Hematopoietic multipotent progenitor cell treated with erythropoietin and hydrocortisone succinate and interleukin-3 and kit ligand, for 4 days (in vitro differentiated cells): ENCODE data around the gene TRPV3.
"Not testable (repeated sequence)": the region's sequence is repeated elsewhere in the genome, so short reads cannot be mapped to it uniquely, and the experiment has no call there.

Experiments used
- DNase-seq: peaks from one replicate; pipeline ENCODE4 v3.0.0-alpha.2; 2015

The TRPV3 gene

DNA sequence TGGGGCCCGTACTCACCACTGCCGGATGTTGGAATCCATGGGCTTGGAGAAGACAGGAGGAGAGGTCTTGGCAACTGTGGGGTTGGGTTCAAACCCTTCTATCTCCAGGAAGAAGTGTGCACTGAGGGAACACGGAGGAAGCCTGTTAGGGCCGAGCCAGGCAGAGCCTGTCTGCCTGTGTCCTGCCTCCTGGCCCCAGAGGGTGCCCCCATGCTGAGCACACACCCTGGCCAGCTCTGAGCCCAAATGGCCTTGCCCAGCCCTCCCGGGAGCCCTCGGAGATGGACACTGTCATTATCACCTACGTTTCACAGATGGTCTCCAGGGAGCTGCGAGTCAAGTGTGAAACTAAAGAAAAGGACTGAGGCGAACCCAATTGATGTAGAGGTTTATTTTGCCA, 12.5 kb downstream of the TRPV3 start:
- no peak for DNase-seq

DNA sequence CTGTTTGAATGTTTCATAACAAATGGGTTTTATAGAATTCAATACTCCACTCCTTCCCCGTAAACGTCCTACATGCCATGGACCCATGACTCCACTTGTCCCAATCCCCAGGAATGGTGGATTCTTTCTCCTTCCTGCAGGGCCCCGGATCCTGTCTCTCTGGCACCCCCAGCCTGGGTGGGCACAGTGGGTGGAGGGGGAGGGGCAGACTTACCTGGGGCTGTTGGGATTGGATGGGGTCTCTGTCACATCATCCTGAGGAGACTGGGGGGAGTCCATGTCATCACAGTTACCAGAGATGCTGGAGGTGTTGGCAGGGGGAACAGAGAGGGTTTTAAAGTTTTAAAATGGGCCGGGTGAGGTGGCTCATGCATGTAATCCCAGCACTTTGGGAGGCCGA, 13.2 kb downstream of the TRPV3 start:
- no peak for DNase-seq

DNA sequence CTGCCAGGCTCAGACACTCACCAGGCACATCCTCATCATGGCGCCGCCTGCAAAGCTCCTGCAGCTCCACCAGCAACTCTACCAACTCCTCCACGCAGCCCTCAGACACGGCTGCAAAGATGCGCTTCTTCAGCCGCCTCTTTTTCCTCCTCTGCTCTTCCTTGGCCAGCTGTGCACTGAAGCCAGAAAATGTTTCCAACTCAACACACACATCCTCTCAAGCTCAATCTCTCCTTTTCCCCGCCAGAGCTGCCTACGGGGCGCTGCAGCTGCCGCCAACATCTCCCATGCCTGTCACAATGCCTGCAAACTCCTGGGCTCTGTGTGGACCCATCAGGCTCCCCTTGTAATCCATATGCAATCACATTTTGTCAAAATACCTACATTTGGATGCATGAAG, 14.2 kb downstream of the TRPV3 start:
- DNase-seq: no peak

DNA sequence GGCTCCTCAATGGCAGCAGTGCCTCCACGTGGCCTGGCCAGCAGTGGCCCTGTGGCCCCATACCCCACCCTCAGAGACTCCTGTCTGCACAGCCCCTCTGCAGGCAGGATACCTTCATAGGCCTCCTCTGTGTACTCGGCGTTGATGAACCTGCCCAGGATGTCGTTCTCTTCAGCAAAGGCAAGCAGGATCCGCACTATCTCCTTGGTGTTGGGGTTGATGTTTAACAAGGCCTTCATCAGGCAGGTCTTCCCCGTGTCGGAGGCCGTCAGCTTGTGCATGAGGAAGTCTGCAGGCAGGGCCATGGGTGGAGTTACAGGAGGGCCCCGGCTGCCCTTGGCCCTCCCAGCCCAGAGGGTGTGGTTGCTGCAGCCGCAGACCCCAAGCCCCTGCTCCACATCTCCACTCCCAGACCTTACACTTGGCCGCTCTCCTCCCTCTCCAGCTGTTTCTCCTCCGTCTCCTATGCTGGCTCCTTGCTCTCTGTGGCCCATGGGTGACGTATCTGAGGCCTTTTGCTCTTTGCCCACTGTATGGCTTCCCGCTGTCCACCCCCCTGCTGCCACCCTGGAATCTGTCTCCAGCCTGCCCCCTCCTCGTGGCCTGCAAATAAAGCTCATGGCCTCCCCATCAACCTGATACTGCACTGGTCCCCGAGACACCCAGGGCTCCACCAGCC, 15.1 kb downstream of the TRPV3 start:
- no peak for DNase-seq

DNA sequence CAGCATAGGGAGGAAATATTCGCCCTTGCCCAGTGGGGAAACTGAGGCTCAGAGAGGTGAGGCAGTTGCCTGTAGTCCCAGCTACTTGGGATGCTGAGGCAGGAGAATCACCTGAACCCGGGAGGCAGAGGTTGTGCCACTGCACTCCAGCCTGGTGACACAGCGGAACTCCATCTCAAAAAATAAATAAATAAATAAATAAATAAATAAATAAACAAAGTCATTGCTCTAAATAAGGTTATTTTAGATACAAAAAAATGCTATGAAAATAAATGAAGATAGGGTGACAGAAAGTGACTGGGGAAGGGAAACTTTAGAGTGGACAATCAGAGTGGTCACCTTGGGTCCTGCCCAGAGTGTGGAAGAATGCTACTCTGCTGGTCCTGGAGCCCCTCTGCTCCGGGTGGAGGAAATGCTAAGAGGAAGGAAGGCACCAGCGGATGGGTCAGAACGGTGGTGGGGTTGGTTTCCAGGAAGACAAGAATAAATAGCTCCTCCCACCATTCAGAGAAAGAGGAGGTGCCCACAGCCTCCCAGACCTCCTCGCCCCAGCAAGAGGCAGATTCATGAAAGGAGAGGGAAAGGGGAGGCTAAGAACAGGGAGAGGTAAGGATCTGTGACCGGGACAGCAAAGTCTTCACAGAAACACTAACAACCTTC, 17.6 kb downstream of the TRPV3 start:
- no peak for DNase-seq

DNA sequence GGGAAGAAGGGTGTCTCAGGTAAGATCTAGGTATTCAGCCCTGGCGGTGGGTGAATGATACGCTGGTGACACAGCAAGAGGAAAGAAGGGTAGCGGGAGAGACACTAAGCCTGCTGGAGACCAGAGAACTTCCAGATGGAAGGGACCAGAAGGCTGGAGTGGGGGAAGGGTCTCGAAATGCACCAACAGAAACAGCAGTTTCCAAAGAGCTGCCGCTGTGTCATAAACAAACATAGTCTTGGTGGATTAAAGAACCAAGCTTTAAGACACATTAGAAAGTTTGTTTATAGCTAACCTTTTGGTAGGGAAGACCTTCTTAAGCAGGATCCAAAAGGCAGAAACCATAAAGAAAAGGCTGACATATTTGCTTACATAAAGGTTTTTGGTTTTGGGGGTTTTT, 20.9 kb downstream of the TRPV3 start:
- DNase-seq: no peak

DNA sequence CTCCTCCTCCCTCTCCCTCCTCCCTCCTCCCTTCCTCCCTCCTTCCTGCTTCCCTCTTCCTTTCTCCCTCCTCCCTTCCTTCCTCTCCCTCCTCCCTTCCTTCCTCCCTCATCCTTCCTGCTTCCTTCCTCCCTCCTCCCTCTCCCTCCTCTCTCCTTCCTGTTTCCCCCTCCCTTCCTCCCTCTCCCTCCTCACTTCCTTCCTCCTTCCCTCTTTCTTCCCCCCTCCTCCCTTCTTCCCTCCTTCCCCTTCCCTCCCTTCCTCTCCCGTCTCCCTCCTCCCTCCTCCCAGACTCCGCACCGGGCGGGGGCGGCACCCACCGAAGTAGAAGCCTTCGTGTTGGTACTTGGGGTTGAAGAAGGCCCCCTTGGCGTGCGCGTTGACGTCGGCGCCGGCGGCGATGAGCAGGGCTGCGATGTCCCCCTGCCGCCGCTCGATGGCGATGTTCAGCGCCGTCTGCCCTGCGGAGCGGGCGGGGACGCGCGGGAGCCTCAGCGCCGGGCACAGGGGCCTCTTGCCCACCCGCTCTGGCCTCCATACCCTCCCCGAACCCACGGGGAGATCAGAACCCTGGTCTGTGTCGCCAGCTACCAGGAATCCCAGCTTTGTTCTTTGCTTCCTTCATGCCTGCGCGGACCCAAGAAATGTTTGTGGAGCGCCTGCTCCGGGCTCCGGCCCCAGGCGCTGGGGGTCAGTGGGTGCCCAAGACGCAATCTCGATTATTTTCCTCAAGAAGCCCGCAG, 22.2 kb downstream of the TRPV3 start:
- DNase-seq: peak; percentile 84

DNA sequence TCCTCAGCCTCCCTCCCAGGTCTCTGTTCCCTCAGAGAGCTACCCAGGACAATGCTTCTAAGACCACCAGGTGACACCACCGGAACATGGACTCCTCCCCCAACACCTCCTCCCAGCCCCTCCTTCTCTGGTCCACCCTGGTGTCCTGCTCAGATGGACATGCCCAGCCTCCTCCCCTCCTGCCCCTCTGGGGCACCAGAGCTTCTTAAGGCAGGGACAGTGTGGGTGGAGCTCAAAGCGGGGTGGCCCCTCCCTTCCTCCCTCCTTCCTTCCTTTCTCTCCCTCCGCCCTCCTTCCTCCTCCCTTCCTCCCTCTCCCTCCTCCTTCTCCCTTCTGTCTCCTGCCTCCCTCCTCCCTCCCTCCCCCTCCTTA, 22.7 kb downstream of the TRPV3 start:
- peak; percentile 54 for DNase-seq

DNA sequence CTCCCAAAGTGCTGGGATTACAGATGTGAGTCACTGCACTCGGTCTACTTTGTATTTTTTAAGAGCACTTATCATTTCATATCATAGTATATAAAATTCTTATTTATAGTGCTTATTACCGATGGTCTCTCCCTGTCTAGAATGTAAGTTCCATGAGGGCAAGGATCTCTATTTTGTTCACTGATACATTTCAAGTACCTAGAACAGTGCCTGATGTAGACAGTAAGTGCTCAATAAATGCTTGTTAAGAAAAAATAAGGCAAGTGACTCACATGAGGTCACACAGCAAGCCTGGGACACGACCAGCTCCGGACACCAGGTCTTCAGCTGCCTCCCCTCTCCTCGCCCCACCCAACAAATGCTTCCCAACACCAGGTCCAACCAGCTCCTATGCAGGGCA, 23.9 kb downstream of the TRPV3 start:
- DNase-seq: no peak

DNA sequence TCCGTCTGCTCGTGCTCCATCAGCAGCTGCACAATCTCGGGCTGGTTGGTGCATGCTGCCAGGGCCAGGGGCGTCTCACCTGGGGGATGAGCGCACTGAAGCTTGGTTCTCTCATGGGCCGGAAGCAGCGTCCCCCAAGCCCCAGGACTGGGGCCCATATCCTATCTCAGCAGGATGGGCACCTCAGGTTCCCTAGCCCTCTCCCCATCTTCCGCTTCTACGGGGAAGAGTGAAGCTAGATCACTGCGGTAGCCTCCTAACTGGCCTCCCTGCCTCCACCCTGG, 24.8 kb downstream of the TRPV3 start:
- no peak for DNase-seq

DNA sequence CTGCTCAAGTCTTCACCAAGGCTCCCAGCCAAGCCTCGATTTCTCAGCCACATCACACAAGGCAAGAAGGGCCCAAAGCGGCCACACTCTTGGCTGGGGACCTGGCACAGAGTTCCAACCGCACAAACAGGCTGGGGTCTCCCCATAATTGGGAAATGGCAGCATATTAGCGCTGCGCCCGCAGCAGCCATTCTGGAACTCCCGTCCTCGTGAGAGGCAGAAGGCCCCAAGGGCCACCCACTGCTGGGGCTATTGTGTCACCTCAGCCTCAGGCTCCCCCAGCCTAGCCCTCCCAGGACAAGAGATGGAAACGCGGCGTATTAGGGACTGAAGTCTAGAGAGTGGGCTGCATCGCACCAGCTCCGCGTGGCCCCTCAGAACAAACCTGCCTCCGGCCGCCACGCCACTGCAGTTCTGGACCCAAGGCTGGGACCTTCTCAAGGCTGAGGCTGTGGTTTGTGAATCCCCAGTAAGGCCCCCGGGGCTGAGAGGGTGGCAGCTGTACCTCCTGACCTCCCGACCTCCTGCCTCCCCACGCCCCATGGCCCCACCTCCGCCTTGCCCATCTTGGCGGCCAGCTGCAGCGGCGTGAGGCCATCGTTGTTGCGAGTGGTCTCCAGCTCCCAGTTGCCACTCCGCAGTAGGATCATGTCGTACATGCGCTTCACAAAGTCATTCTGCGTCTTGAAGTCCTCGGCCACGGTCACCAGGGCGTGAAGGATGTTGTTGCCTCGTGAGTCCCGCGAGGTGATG, 25.3 kb downstream of the TRPV3 start:
- DNase-seq: no peak

DNA sequence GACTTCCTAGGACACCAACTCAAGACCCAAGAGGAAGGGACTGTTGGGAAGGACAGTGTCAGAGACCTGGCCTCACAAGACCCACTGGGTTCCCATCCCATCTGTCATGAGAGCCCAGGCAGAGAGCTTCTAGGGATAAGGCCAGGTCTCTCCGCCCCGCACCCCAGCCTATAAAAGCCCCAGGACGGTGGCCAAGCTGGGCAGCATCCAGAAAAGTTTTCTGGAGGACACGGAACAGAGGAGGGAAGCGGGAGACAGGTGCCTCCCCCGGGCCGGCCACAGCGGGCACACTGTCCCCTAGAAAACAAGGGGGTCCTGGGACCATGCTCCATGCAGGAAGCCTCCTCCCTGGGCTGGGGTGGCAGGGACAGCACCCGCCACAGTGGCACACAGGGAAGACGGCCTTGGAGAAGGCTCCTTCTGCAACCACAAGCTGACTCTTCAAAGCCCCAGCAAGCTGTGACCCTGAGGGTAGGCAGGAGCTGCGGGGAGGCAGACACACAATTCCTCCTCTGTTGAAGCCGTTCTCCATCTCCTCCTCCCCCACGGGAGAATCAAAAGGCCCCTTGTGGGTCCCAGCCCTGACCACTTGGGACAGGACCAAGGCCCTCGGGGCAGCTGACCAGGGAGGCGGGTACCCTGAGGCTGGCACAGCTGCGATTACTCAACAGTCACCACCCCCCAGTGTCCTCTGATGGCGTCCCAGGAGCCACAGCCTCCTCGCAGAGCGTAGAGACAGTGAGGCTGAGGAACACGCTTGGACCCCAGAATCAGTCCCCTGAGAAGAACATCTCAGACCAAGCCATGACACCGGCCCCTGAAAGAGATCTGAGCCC, 26.1 kb downstream of the TRPV3 start:
- DNase-seq: no peak

DNA sequence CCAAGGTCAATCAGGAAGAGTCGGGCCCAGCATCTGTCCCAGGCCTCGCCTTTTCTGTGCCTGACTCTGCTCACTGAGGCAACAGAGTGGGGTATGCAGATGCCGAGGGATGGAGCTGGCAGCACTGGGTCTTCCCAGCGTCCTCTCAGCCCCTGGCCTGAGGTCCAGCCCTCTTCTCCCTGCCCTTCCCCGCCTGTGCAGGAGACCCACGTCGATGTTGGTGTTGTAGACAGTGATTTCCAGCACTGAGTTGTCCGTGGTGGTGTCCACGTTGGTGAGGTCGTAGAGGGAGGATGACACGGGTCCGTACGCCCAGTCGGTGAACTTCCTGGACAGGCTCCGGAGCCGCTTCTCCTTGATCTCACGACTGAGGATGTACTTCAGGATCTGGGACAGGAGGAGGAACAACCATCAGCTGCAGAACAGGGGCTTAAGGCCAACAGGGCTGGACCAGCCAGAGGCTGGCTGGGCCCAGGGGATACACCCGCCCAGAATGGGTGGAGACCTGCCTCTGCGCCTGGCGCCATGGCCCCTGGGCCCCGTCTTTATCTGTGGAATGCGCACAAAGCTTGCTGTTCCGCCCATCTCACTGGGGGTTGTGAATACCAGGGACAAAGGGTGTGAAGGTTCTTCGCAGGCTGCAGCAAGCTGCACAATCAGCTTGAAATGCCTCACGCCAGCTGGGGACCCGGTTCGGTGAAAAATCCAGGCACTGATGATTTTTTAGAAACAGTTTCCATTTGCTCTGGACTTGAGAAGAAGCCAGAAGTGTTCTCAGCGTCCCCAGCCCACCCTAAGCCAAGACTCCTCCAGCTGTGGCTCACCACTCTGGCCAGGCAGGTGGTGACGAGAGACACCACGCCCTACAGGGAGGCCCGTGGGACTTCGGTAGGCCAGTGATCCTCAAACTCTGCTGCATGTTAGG, 27.5 kb downstream of the TRPV3 start:
- DNase-seq: peak; percentile 38

DNA sequence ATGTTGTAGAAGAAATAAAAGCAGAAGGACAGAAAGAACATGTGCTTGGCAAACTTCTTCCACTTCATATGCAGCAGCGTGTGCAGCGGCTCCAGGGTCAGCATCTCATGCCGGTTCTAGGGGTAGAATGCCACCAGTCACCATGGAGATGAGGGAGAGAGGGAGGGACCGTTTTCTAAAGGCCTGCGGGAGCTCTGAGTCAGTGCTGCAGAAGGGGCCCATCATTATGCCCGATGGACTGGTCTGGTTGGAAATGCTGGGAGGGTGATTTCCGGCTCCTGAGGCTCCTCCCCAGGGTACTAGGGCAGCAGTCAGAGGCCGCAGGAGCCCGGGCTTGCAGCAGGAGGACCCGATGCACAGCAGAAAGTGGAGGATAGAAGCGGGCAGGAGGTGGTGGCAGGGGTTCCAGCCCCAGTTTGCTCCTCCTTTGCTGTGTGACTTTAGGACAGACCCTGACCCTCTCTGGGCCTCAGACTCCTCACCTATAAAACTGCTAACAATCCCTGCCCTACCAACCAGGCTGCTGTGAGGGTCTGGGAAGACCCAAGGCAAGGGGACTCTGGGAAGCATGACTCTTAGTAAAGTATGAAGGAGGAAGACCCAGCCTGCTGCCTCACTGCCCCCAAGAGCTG, 28.6 kb downstream of the TRPV3 start:
- DNase-seq: no peak

DNA sequence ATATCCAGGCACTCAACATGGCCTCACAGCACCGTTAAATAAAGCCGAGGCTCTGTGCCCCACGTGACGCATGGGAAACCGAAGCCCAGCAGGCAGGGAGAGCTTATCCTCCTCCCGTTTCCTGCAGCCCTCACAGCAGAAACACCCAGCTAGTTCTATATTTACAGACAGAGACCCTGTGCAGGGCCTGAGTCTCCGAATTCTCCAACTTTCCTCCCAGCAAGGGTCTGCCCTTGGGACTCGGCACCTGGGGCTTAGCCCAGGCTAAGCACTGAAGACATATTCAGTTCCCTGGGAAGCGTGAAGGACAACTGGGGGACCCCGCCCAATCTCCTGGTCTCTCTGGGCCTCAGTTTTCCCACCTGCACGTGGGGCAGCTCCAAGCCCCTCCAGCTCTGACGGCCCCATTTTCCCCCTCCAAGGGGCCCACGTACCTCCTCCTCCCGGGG, 29.2 kb downstream of the TRPV3 start:
- DNase-seq: no peak

DNA sequence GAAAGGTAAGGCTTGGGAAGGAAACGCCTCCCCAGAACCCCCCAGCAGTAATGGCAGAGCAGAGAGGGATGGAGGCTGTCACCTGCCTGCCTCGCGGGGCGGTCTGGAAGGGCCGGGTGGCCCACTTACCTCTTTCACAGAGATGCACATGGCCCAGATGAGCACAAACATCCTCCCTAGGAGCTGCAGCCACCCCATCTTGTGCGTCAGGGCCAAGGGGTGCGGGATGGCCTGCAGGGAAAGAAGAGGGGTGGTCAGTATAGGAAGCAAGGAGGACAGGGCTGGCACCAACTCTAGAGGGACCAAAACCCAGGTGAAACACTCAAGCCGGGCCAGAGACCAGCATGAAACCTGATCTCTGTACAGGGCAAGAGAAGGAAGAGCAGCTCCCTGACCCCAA, 29.7 kb downstream of the TRPV3 start:
- DNase-seq: no peak

DNA sequence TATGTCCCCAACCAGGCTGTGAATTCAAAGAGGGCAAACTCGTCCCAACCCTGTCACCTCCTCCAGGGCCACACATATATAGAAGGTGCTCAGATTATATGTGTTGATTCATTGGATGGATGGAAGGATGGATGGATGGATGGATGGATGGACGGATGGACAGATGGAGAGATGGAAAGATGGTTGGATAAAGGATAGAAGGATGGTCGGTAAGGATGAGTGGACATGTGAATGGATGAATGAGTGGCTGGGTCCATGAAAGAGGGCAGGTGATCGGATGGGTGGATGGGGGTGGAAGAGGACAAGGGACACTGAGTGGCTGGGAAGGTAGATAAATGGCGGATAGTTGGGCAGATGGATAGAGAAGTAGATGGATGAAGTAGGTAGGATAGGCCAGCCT, 30.1 kb downstream of the TRPV3 start:
- no peak for DNase-seq

DNA sequence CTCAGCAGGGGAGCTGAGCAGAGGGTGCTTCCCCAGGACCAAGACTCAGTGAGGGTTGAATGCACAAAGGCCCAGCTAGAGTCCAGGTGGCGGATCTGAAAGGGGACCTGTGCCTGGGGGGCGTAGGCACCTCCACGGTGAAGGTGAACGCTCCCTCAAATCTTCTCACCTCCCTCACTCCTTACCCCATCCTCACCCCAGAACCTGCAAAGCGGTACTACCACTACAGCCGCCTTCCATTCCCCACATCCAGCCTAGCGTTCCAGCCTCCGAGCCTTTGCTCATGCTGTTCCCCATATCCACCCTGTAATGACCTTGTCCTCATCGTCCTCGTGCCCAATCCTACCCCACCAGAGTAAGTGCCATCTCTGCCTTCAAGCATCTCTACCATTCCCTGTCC, 30.6 kb downstream of the TRPV3 start:
- no peak for DNase-seq

DNA sequence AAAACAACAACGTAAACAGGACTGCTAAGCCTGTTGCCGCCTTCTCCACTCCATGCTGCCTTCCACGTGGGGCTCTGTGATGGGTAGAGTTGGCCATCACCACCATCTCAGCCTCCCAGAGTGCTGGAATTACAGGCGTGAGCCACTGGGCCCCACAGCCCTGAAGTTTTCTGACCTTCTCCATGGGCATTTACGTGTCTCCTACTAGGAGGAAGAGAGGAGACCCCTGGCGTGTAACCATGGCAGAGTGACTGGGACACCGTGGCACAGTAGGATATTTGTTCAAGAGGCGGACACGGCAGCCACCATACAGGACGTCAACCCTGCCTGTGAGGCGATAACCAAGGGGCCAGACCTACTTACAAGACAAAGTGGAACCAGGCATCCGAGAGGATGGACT, 31.1 kb downstream of the TRPV3 start:
- no peak for DNase-seq

DNA sequence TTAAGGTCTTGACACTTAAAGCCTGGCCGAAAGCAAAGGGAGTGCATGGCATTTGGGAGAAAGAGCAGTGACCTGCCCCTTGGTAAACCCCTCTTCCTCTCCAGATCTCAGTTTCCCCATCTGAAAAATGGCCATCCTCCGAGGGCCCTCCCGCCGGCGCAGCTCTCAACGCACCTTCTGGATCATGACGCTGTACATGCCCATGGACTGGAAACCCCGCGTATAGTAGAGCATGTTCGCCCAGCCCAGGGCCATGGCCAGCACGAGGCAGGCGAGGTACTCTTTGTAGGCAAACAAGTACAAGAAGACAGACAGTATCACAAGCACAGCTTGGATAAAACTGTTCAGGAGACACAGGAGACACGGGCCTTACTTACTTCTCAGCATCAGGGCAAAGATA, 33.6 kb downstream of the TRPV3 start:
- no peak for DNase-seq

DNA sequence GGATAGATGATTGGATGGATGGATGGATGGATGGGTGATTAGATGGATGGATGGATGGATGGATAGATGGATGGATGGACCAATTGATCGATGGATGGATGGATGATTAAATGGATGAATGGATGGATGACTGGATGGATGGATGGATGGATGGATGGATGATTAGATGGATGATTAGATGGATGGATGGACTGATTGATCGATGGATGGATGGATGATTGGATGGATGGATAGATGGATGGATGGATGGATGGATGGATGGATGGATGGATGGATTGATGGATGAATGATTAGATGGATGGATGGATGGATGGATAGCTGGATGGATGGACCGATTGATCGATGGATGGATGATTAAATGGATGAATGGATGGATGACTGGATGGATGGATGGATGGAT, 38.1 kb downstream of the TRPV3 start:
- DNase-seq: not testable (repeated sequence)
